ENCODE results near the gene PLAAT2. TPM values are rescaled to one million over a fixed set of nuclear protein-coding genes. Genes with fewer than 3 reads are reported as not detected.

Gene PLAAT2
- total RNA-seq, 1 experiment from 2014 or later, result not detected

- ChIA-PET POLR2A (ENCODE audit: low non-redundant PET) (no interaction called here), CTCF (no interaction called here)
- DNase-seq (ENCODE audit: low spot score), result no peak
- BruUV-seq (replicated peaks), result no TSS peak
- Histone ChIP-seq H3K27ac (ENCODE audit: low read depth, low read length, poor library complexity, severe bottlenecking) (no peak overlapping the region), H3K4me3 (ENCODE audit: low read depth, low read length, poor library complexity, severe bottlenecking) (peak overlapping the region; percentile 17), H3K9me3 (ENCODE audit: low read depth, low read length, poor library complexity, severe bottlenecking) (no peaks in the 10 kb centered on the region), H3K27me3 (replicated peaks; ENCODE audit: insufficient read depth, low read depth, low read length, poor library complexity) (no peaks in the 10 kb centered on the region), H3K36me3 (ENCODE audit: insufficient read depth, low read length, poor library complexity, severe bottlenecking) (no peaks in the 10 kb centered on the region), H3K4me1 (ENCODE audit: insufficient read depth, low read length, poor library complexity, severe bottlenecking) (peaks cover 4% of the 10 kb centered on the region)
- TF ChIP-seq EZH2 (IDR thresholded peaks at IDR 0.05; ENCODE audit: borderline replicate concordance, low read depth, low read length, poor library complexity, severe bottlenecking), result no peak
- TF ChIP-seq, protein P1, sequence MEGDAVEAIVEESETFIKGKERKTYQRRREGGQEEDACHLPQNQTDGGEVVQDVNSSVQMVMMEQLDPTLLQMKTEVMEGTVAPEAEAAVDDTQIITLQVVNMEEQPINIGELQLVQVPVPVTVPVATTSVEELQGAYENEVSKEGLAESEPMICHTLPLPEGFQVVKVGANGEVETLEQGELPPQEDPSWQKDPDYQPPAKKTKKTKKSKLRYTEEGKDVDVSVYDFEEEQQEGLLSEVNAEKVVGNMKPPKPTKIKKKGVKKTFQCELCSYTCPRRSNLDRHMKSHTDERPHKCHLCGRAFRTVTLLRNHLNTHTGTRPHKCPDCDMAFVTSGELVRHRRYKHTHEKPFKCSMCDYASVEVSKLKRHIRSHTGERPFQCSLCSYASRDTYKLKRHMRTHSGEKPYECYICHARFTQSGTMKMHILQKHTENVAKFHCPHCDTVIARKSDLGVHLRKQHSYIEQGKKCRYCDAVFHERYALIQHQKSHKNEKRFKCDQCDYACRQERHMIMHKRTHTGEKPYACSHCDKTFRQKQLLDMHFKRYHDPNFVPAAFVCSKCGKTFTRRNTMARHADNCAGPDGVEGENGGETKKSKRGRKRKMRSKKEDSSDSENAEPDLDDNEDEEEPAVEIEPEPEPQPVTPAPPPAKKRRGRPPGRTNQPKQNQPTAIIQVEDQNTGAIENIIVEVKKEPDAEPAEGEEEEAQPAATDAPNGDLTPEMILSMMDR (conservative IDR thresholded peaks at IDR 0.05; ENCODE audit: low read depth, low read length), result no peak
- intact Hi-C loops (cut with micrococcal nuclease; ENCODE audit: unreplicated experiment), result no loop called here
These were observed 11.8 kb upstream of the PLAAT2 start for GRCh38 chr11:63574856-63575602.

DNA sequence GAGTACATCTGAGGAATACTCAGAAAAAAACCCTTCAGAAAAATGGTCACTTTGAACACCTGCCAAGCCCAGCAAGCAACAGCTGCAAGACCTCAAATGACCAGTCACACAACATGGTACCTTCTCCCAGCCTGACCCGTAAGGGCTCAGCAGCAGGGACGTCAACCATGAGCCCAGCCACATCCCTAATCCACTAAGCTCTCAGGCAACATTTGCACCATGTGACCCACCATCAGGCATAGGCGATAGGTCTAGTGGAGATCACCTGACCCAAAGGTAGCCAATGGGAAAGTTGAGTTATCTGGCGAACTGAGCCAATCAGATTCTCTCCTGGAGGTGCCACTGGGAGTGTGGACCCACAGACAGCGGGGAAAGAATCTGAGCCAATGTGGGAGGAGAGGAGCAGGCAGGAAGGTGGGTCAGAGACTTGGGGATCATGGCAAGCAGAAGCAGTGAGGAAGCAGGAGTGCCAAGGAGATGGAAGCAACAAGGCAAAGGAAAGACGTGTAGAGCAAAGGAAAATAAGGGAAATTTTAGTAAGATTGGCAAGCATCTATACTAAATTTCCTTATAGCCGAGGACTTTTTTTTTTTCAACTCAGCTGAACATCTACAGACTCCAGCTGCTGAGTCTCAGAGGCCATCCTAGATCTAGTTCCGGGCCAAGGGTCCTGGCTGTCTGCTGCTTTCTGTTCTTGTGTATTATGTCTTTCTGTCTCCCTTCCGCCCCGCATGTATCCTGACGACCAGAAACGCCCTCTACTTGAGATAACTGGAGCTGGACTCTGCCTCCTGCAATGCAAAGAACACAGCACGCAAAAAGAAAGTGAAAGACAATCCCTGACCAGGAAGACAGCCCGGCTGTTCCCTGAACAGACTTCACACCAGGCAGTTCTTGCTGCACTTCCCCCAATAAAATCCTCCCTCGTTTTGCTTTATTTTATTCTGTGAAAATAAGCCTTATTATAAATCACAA is 11.0 kb upstream of the PLAAT2 start:
- Histone ChIP-seq H3K4me1 (ENCODE audit: insufficient read depth, low read length, poor library complexity, severe bottlenecking) (peaks cover 4% of the 10 kb centered on the region), H3K4me3 (ENCODE audit: low read depth, low read length, poor library complexity, severe bottlenecking) (peak overlapping the region; percentile 17), H3K27me3 (replicated peaks; ENCODE audit: insufficient read depth, low read depth, low read length, poor library complexity) (no peaks in the 10 kb centered on the region), H3K36me3 (ENCODE audit: insufficient read depth, low read length, poor library complexity, severe bottlenecking) (no peaks in the 10 kb centered on the region), H3K9me3 (ENCODE audit: low read depth, low read length, poor library complexity, severe bottlenecking) (no peaks in the 10 kb centered on the region), H3K27ac (ENCODE audit: low read depth, low read length, poor library complexity, severe bottlenecking) (peak overlapping the region; percentile 9)
- peak; percentile 65 for DNase-seq (ENCODE audit: low spot score)
- TF ChIP-seq EZH2 (IDR thresholded peaks at IDR 0.05; ENCODE audit: borderline replicate concordance, low read depth, low read length, poor library complexity, severe bottlenecking), result no peak
- TF ChIP-seq, protein P1 (conservative IDR thresholded peaks at IDR 0.05; ENCODE audit: low read depth, low read length), result peak; percentile 32; the same call in 1 of the 2 replicates
- POLR2A ChIA-PET (ENCODE audit: low non-redundant PET), result no interaction called here
- CTCF ChIA-PET, result no interaction called here
- no TSS peak for BruUV-seq (replicated peaks)
- intact Hi-C loops (cut with micrococcal nuclease; ENCODE audit: unreplicated experiment), result no loop called here

DNA sequence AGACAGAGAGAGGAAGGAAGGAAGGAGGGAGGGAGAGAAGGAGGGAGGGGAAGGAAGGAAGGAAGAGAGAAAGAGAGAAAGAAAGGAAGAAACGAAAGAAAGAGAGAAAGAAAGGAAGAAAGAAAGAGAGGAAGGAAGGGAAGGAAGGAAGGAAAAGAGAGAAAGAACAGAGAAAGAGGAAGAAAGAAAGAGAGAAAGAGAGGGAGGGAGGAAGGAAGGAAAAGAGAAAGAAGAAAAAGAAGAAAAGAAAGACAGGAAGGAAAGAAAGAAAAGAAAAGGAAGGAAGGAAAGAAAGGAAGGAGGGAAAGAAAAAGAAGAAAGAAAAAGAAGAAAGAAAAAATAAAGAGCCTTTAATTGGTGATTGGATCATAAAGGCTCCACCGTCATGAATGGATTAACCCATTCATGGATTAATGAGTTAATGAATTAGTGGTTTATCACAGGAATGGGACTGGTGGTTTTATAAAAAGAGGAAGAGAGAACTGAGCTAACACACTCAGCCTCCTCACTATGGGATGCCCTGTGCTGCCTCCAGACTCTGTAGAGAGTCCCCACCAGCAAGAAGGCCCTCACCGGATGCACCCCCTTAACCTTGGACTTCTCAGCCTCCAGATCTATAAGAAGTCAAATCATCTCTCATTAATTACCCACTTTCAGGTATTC is 9.0 kb upstream of the PLAAT2 start:
- H3K27ac ChIP-seq (ENCODE audit: low read depth, low read length, poor library complexity, severe bottlenecking), result no peak overlapping the region
- intact Hi-C loops (cut with micrococcal nuclease; ENCODE audit: unreplicated experiment), result no loop called here
- no TSS peak for BruUV-seq (replicated peaks)
- TF ChIP-seq, protein P1 (conservative IDR thresholded peaks at IDR 0.05; ENCODE audit: low read depth, low read length), result no peak
- no peak for TF ChIP-seq EZH2 (IDR thresholded peaks at IDR 0.05; ENCODE audit: borderline replicate concordance, low read depth, low read length, poor library complexity, severe bottlenecking)
- H3K9me3 ChIP-seq (ENCODE audit: low read depth, low read length, poor library complexity, severe bottlenecking), result no peaks in the 10 kb centered on the region
- no peak overlapping the region for H3K4me3 ChIP-seq (ENCODE audit: low read depth, low read length, poor library complexity, severe bottlenecking)
- no peaks in the 10 kb centered on the region for H3K36me3 ChIP-seq (ENCODE audit: insufficient read depth, low read length, poor library complexity, severe bottlenecking)
- ChIA-PET CTCF (no interaction called here), POLR2A (ENCODE audit: low non-redundant PET) (no interaction called here)
- no peaks in the 10 kb centered on the region for H3K27me3 ChIP-seq (replicated peaks; ENCODE audit: insufficient read depth, low read depth, low read length, poor library complexity)
- no peak for DNase-seq (ENCODE audit: low spot score)
- H3K4me1 ChIP-seq (ENCODE audit: insufficient read depth, low read length, poor library complexity, severe bottlenecking), result peaks cover 8% of the 10 kb centered on the region
